ENCODE measurements around the gene LRP1.

Gene LRP1

DNA sequence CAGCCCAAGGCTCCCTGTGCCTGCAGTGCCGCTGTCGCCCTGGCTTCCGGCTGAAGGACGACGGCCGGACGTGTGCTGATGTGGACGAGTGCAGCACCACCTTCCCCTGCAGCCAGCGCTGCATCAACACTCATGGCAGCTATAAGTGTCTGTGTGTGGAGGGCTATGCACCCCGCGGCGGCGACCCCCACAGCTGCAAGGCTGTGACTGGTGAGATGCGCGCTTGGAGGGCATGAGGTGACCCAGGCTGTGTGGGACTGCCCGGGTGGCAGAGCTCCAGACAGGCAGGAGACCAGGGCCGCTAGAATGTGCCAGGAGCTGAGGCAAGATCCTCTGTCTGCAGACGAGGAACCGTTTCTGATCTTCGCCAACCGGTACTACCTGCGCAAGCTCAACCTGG is 68.7 kb downstream of the LRP1 start:
- Histone ChIP-seq H3K27ac (ENCODE audit: low read depth, low read length) (no peak overlapping the region), H3K27me3 (ENCODE audit: control insufficient read depth, low read length) (no peaks in the 10 kb centered on the region), H3K4me2 (ENCODE audit: low read length) (no peak overlapping the region), H3K4me3 (ENCODE audit: low read length) (no peak overlapping the region), H3K9me2 (replicated peaks; ENCODE audit: control insufficient read depth, low read length) (no peaks in the 10 kb centered on the region), H3K79me2 (ENCODE audit: control insufficient read depth, low read length) (no peaks in the 10 kb centered on the region), H3F3A (ENCODE audit: control insufficient read depth, insufficient read depth) (no peaks in the 10 kb centered on the region), H3K9me3 (ENCODE audit: control insufficient read depth, insufficient read depth, low read length) (no peaks in the 10 kb centered on the region), H3K4me1 (ENCODE audit: control insufficient read depth, low read length) (no peaks in the 10 kb centered on the region), H4K20me1 (ENCODE audit: control insufficient read depth, insufficient read depth, low read depth, low read length) (no peaks in the 10 kb centered on the region), H3K36me3 (ENCODE audit: control insufficient read depth, low read length) (no peaks in the 10 kb centered on the region)
- no peak for TF ChIP-seq EZH2phosphoT487 (IDR thresholded peaks at IDR 0.05; ENCODE audit: borderline replicate concordance, low read length)
- TF ChIP-seq, protein P1, sequence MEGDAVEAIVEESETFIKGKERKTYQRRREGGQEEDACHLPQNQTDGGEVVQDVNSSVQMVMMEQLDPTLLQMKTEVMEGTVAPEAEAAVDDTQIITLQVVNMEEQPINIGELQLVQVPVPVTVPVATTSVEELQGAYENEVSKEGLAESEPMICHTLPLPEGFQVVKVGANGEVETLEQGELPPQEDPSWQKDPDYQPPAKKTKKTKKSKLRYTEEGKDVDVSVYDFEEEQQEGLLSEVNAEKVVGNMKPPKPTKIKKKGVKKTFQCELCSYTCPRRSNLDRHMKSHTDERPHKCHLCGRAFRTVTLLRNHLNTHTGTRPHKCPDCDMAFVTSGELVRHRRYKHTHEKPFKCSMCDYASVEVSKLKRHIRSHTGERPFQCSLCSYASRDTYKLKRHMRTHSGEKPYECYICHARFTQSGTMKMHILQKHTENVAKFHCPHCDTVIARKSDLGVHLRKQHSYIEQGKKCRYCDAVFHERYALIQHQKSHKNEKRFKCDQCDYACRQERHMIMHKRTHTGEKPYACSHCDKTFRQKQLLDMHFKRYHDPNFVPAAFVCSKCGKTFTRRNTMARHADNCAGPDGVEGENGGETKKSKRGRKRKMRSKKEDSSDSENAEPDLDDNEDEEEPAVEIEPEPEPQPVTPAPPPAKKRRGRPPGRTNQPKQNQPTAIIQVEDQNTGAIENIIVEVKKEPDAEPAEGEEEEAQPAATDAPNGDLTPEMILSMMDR (IDR thresholded peaks at IDR 0.05; ENCODE audit: low read depth, low read length, poor library complexity, severe bottlenecking): no peak

DNA sequence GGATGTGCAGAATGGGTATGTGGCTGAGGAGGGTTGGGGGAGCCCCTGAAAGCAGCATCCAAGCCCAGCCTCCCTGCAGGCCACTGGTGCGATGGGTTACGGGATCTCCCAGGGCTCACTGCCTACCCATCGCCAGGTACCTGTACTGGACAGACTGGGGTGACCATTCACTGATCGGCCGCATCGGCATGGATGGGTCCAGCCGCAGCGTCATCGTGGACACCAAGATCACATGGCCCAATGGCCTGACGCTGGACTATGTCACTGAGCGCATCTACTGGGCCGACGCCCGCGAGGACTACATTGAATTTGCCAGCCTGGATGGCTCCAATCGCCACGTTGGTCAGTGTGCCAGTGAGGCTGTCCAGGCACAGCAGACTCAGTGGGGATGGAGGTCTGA is 70.0 kb downstream of the LRP1 start:
- no peaks in the 10 kb centered on the region for H3K4me1 ChIP-seq (ENCODE audit: control insufficient read depth, low read length)
- TF ChIP-seq EZH2phosphoT487 (IDR thresholded peaks at IDR 0.05; ENCODE audit: borderline replicate concordance, low read length): no peak
- TF ChIP-seq, protein P1 (IDR thresholded peaks at IDR 0.05; ENCODE audit: low read depth, low read length, poor library complexity, severe bottlenecking): no peak
- H3K27ac ChIP-seq (ENCODE audit: low read depth, low read length): no peak overlapping the region
- no peaks in the 10 kb centered on the region for H3K36me3 ChIP-seq (ENCODE audit: control insufficient read depth, low read length)
- H3K4me2 ChIP-seq (ENCODE audit: low read length): no peak overlapping the region
- H3K4me3 ChIP-seq (ENCODE audit: low read length): no peak overlapping the region
- H4K20me1 ChIP-seq (ENCODE audit: control insufficient read depth, insufficient read depth, low read depth, low read length): no peaks in the 10 kb centered on the region
- no peaks in the 10 kb centered on the region for H3K27me3 ChIP-seq (ENCODE audit: control insufficient read depth, low read length)
- no peaks in the 10 kb centered on the region for H3K79me2 ChIP-seq (ENCODE audit: control insufficient read depth, low read length)
- no peaks in the 10 kb centered on the region for H3F3A ChIP-seq (ENCODE audit: control insufficient read depth, insufficient read depth)
- no peaks in the 10 kb centered on the region for H3K9me3 ChIP-seq (ENCODE audit: control insufficient read depth, insufficient read depth, low read length)
- no peaks in the 10 kb centered on the region for H3K9me2 ChIP-seq (replicated peaks; ENCODE audit: control insufficient read depth, low read length)

DNA sequence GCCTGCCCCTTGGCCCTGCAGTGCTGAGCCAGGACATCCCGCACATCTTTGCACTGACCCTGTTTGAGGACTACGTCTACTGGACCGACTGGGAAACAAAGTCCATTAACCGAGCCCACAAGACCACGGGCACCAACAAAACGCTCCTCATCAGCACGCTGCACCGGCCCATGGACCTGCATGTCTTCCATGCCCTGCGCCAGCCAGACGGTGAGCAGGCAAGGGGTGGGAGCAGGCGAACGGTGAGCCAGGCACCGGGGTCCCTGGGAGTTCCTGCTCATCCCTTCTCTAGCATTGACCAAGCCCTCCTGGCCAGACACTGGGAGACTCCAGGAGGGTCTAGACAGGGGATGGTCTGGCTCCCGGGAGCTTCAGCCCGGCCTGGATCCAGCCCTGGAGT is 70.9 kb downstream of the LRP1 start:
- no peaks in the 10 kb centered on the region for H3K9me3 ChIP-seq (ENCODE audit: control insufficient read depth, insufficient read depth, low read length)
- H3K9me2 ChIP-seq (replicated peaks; ENCODE audit: control insufficient read depth, low read length): no peaks in the 10 kb centered on the region
- no peaks in the 10 kb centered on the region for H3K79me2 ChIP-seq (ENCODE audit: control insufficient read depth, low read length)
- no peaks in the 10 kb centered on the region for H3K36me3 ChIP-seq (ENCODE audit: control insufficient read depth, low read length)
- H3K4me2 ChIP-seq (ENCODE audit: low read length): no peak overlapping the region
- TF ChIP-seq EZH2phosphoT487 (IDR thresholded peaks at IDR 0.05; ENCODE audit: borderline replicate concordance, low read length): no peak
- TF ChIP-seq, protein P1 (IDR thresholded peaks at IDR 0.05; ENCODE audit: low read depth, low read length, poor library complexity, severe bottlenecking): no peak
- no peaks in the 10 kb centered on the region for H3K27me3 ChIP-seq (ENCODE audit: control insufficient read depth, low read length)
- H3K27ac ChIP-seq (ENCODE audit: low read depth, low read length): no peak overlapping the region
- H4K20me1 ChIP-seq (ENCODE audit: control insufficient read depth, insufficient read depth, low read depth, low read length): no peaks in the 10 kb centered on the region
- no peaks in the 10 kb centered on the region for H3F3A ChIP-seq (ENCODE audit: control insufficient read depth, insufficient read depth)
- no peaks in the 10 kb centered on the region for H3K4me1 ChIP-seq (ENCODE audit: control insufficient read depth, low read length)
- H3K4me3 ChIP-seq (ENCODE audit: low read length): no peak overlapping the region

DNA sequence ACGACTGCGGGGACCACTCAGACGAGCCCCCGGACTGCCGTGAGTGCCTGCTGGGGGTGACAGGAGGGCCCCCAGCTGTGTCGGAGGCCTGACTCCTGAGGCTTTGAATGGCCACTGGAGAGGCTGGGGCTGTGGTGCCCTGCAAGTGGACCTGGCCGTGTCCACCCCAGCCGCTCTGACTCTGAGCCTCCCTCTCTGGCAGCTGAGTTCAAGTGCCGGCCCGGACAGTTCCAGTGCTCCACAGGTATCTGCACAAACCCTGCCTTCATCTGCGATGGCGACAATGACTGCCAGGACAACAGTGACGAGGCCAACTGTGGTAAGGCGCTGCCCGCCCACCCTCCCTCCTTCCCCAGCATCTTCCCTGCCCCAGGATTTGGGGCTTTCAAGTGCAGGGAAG is 72.2 kb downstream of the LRP1 start:
- no peaks in the 10 kb centered on the region for H3K27me3 ChIP-seq (ENCODE audit: control insufficient read depth, low read length)
- H3K27ac ChIP-seq (ENCODE audit: low read depth, low read length): no peak overlapping the region
- H3F3A ChIP-seq (ENCODE audit: control insufficient read depth, insufficient read depth): no peaks in the 10 kb centered on the region
- H3K79me2 ChIP-seq (ENCODE audit: control insufficient read depth, low read length): no peaks in the 10 kb centered on the region
- no peaks in the 10 kb centered on the region for H4K20me1 ChIP-seq (ENCODE audit: control insufficient read depth, insufficient read depth, low read depth, low read length)
- H3K9me3 ChIP-seq (ENCODE audit: control insufficient read depth, insufficient read depth, low read length): no peaks in the 10 kb centered on the region
- no peak for TF ChIP-seq EZH2phosphoT487 (IDR thresholded peaks at IDR 0.05; ENCODE audit: borderline replicate concordance, low read length)
- TF ChIP-seq, protein P1 (IDR thresholded peaks at IDR 0.05; ENCODE audit: low read depth, low read length, poor library complexity, severe bottlenecking): no peak
- H3K9me2 ChIP-seq (replicated peaks; ENCODE audit: control insufficient read depth, low read length): no peaks in the 10 kb centered on the region
- H3K36me3 ChIP-seq (ENCODE audit: control insufficient read depth, low read length): no peaks in the 10 kb centered on the region
- no peaks in the 10 kb centered on the region for H3K4me1 ChIP-seq (ENCODE audit: control insufficient read depth, low read length)
- no peak overlapping the region for H3K4me3 ChIP-seq (ENCODE audit: low read length)
- H3K4me2 ChIP-seq (ENCODE audit: low read length): no peak overlapping the region

Measured in DOHH2 (cell line).